ENCODE results near the gene SHC3. TPM values are rescaled to one million over a fixed set of nuclear protein-coding genes. Genes with fewer than 3 reads are reported as not detected.

SHC3 gene
- total RNA-seq, 1 donor from 2014 or later = 0.83 TPM

DNA sequence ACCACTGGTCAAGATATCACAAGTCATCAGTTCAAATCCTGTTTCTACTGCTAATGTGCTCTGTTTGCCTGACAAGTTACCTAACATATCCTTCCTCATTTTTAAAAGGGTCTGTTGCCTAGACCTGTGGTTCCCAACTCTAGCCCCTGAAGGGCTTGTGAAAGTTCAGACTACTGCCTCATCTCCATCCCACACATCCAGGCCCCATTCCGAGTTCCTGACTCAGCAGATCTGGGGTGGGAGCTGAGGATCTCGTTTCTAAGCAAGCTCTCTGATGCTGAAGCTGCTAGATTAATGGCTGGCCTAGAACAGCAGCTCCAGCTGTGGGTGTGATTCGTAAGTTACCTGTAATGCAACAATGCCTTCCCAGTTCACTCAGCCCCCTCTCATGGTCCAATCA, 154.9 kb downstream of the SHC3 start:
- H3K36me3 Mint-ChIP-seq (ENCODE audit: unreplicated experiment) = no peaks in the 10 kb centered on the region
- no peak for DNase-seq
- TF ChIP-seq, protein P1, sequence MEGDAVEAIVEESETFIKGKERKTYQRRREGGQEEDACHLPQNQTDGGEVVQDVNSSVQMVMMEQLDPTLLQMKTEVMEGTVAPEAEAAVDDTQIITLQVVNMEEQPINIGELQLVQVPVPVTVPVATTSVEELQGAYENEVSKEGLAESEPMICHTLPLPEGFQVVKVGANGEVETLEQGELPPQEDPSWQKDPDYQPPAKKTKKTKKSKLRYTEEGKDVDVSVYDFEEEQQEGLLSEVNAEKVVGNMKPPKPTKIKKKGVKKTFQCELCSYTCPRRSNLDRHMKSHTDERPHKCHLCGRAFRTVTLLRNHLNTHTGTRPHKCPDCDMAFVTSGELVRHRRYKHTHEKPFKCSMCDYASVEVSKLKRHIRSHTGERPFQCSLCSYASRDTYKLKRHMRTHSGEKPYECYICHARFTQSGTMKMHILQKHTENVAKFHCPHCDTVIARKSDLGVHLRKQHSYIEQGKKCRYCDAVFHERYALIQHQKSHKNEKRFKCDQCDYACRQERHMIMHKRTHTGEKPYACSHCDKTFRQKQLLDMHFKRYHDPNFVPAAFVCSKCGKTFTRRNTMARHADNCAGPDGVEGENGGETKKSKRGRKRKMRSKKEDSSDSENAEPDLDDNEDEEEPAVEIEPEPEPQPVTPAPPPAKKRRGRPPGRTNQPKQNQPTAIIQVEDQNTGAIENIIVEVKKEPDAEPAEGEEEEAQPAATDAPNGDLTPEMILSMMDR (IDR thresholded peaks at IDR 0.05; ENCODE audit: partially characterized antibody, unreplicated experiment) = no peak
- H3K27ac Mint-ChIP-seq (ENCODE audit: unreplicated experiment) = no peak overlapping the region
- H3K9me3 Mint-ChIP-seq (ENCODE audit: unreplicated experiment) = no peaks in the 10 kb centered on the region
- no peak overlapping the region for H3K4me3 Mint-ChIP-seq (ENCODE audit: unreplicated experiment)
- no peaks in the 10 kb centered on the region for H3K27me3 Mint-ChIP-seq (ENCODE audit: unreplicated experiment)
- no peaks in the 10 kb centered on the region for H3K4me1 Mint-ChIP-seq (ENCODE audit: low read depth, unreplicated experiment)

DNA sequence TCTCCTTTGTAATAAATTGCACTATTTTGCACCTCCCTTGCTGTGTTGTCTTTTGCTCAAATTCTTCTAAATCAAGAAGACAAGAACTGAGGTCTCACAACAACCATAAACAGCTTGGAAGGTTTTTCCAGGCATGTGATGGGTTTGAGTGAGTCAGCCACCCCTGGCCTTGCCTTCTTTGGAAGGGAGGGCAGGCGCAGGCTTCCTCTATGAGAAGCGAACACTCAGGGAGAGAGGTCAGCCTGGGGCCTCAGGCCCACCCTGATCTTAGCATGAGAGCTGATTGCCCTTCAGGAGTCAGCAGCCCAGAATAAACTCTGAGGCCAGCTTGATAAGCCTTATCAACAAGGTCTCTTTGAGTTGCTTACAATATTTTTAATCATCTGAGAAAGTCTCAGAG, 155.7 kb downstream of the SHC3 start:
- Mint-ChIP-seq H3K9me3 (ENCODE audit: unreplicated experiment) (no peaks in the 10 kb centered on the region), H3K27ac (ENCODE audit: unreplicated experiment) (no peak overlapping the region), H3K36me3 (ENCODE audit: unreplicated experiment) (no peaks in the 10 kb centered on the region), H3K4me3 (ENCODE audit: unreplicated experiment) (no peak overlapping the region), H3K4me1 (ENCODE audit: low read depth, unreplicated experiment) (no peaks in the 10 kb centered on the region), H3K27me3 (ENCODE audit: unreplicated experiment) (no peaks in the 10 kb centered on the region)
- no peak for DNase-seq
- TF ChIP-seq, protein P1 (IDR thresholded peaks at IDR 0.05; ENCODE audit: partially characterized antibody, unreplicated experiment) = no peak

DNA sequence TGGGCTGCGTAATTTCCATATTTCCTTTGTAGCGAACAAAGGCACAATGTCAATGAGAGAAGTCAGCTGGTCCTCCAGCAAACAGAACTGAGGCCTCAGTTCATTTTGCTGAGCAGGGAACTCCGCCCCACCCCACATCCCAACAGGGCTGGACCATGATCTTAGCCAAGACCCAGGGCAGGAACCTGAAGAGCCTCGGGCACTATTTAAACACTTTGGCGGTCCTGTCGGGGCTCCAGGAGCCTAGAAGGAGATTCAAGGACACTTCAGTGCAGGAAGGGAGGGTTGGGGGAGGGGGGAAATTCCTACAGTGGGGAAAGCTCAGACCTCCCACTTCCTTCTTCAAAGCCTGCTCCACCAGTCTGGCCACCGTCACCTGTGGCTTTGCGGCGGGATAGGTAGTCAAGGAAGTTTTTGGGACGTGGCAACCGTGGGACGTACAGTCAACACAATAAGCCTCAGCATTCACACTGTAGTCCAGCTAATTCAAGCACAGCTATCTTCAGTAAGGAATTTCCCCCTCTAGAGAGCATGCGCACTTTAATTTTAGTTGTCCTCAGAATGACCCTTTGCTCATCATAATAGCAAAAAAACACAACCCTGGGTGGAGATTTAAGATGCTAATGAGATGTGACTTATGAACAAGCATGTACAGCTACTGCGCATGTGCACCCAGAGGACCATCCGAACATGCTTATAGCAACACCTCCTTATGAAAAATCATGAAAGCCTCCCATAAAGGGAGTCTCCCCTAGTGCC, 156.4 kb downstream of the SHC3 start:
- Mint-ChIP-seq H3K27me3 (ENCODE audit: unreplicated experiment) (no peaks in the 10 kb centered on the region), H3K9me3 (ENCODE audit: unreplicated experiment) (no peaks in the 10 kb centered on the region), H3K4me3 (ENCODE audit: unreplicated experiment) (no peak overlapping the region), H3K27ac (ENCODE audit: unreplicated experiment) (no peak overlapping the region), H3K4me1 (ENCODE audit: low read depth, unreplicated experiment) (no peaks in the 10 kb centered on the region), H3K36me3 (ENCODE audit: unreplicated experiment) (peaks cover 3% of the 10 kb centered on the region)
- TF ChIP-seq, protein P1 (IDR thresholded peaks at IDR 0.05; ENCODE audit: partially characterized antibody, unreplicated experiment) = no peak
- DNase-seq = no peak

DNA sequence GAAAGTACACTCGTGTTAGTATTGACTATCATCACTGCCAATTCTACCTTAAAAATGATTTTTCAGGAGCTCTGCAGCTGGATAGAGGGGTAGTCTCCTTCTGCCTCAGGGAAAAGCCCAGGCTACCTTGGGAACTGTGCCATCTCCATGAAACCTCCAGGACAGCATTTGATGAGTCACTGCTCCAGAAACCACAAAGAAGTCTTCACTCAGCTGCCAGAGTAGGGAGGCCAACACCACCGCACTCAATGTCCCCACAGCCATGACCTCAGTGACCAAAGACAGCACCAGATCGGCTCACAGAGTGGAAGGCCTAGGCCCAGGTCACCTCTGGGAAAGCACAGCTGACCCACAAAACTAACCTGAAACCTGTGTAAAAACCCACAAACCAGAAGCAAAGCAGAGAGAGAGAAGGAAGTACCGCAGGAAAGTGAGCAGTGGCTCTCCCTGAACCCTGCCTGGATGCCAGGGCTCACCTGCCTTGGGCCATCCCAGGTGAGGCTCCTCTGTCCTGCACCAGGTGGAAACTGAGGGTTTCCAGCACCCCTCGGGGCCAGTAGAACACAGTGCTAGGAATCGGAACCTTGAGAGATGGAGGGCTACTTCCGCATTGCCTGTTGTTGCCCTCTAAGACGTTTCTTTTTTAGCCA, 157.3 kb downstream of the SHC3 start:
- Mint-ChIP-seq H3K4me1 (ENCODE audit: low read depth, unreplicated experiment) (no peaks in the 10 kb centered on the region), H3K27me3 (ENCODE audit: unreplicated experiment) (no peaks in the 10 kb centered on the region), H3K4me3 (ENCODE audit: unreplicated experiment) (no peak overlapping the region), H3K27ac (ENCODE audit: unreplicated experiment) (no peak overlapping the region), H3K9me3 (ENCODE audit: unreplicated experiment) (no peaks in the 10 kb centered on the region), H3K36me3 (ENCODE audit: unreplicated experiment) (peaks cover 3% of the 10 kb centered on the region)
- DNase-seq = no peak
- TF ChIP-seq, protein P1 (IDR thresholded peaks at IDR 0.05; ENCODE audit: partially characterized antibody, unreplicated experiment) = no peak

DNA sequence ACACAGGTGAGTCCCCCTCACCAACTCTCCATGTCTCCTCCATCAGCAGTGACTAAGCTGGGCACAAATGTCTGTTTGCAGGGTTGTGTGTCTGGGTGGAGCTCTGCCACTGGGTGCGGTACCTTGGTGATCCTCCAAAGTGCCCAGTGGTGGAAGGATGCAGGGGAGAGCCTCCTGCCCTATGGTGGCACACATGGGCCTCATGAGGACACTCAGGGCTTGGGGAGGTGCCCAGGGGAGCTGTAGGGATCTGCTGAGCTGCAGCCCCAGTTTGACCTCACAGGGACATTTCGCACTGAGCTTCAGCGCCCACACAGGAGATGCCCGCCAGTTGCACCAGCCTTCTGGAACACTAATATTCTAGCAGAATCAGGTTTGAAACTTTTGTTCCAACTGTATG, 157.9 kb downstream of the SHC3 start:
- H3K9me3 Mint-ChIP-seq (ENCODE audit: unreplicated experiment) = no peaks in the 10 kb centered on the region
- H3K4me1 Mint-ChIP-seq (ENCODE audit: low read depth, unreplicated experiment) = no peaks in the 10 kb centered on the region
- H3K36me3 Mint-ChIP-seq (ENCODE audit: unreplicated experiment) = peaks cover 3% of the 10 kb centered on the region
- no peak overlapping the region for H3K4me3 Mint-ChIP-seq (ENCODE audit: unreplicated experiment)
- H3K27ac Mint-ChIP-seq (ENCODE audit: unreplicated experiment) = no peak overlapping the region
- TF ChIP-seq, protein P1 (IDR thresholded peaks at IDR 0.05; ENCODE audit: partially characterized antibody, unreplicated experiment) = no peak
- no peaks in the 10 kb centered on the region for H3K27me3 Mint-ChIP-seq (ENCODE audit: unreplicated experiment)
- no peak for DNase-seq

Measured in glutamatergic neuron (in vitro differentiated cells).